Measurements from ENCODE around the gene F2RL2.
A peak's percentile ranks its signal among the peaks of the same experiment; 100 is the strongest.

The F2RL2 gene, protein sequence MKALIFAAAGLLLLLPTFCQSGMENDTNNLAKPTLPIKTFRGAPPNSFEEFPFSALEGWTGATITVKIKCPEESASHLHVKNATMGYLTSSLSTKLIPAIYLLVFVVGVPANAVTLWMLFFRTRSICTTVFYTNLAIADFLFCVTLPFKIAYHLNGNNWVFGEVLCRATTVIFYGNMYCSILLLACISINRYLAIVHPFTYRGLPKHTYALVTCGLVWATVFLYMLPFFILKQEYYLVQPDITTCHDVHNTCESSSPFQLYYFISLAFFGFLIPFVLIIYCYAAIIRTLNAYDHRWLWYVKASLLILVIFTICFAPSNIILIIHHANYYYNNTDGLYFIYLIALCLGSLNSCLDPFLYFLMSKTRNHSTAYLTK

DNA sequence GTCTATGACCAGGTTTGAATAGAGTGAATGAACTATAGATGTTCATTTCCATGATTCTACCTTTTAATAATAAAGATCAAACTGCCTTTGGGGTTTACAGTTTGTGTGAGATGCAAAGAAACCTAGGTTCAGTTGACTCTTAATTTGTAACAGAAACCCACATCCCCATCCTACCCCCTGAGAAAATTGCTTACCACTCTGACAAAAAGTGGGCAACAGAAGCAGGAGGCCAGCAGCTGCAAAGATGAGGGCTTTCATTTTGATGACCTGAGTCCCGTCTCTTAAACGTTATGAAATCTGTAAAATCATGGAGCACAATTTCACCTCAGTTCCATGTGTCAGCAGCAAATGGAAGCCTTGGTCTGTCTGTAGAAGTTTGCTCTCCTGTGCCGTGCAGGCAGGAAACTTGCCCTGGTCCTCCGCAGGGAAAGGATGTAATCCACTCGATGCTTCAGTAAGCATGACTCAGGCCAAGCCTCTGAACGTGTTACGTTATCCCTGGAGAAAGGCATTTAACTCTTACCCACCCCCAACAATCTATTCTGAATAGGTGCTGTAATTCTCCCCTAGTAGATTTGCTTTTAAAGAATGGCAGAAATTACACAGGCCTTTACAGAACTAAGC, at the start of gene F2RL2:
Gene F2RL2, minus strand, starts transcription at position 431 of the 624 bp plus-strand sequence. Its CDS starts 173 bp downstream, at position 258.
- Histone ChIP-seq H4K20me1 (no peaks in the 10 kb centered on the region), H3K27me3 (no peaks in the 10 kb centered on the region), H3K4me2 (peak within 1 kb of the TSS; percentile 4; the same call in 1 of the 2 replicates), H3K36me3 (peaks cover 41% of the 10 kb centered on the region), H3K4me3 (no peak within 1 kb of the TSS), H3K27ac (no peak within 1 kb of the TSS), H3K9ac (no peak within 1 kb of the TSS), H3K4me1 (peaks cover 27% of the 10 kb centered on the region), H3K9me3 (no peaks in the 10 kb centered on the region)
- TF ChIP-seq Cebpa-rat (IDR thresholded peaks at IDR 0.05), result no peak

DNA sequence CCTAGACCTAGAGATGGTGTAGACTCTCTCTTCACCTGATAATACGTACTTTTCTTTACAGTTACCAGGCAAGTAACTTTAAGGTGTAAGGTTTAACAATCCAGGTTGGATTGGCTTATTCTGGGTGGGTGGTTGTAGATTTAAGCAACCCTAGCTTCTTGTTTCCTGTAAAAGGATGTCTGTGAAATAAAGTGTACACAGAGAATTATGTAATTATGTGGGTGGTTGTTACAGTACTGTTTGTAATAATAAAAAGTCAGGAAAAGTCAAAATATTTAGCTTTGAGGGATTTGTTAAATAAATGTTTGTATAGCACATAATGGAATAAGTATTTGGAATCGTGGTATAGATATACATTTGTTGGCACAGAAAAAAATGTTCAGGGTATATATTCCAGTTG, 49.0 kb upstream of the F2RL2 start:
- Histone ChIP-seq H4K20me1 (no peaks in the 10 kb centered on the region), H3K27me3 (no peaks in the 10 kb centered on the region), H3K9ac (no peak overlapping the region), H3K4me2 (no peak overlapping the region), H3K9me3 (no peaks in the 10 kb centered on the region), H3K27ac (no peak overlapping the region), H3K36me3 (peaks cover 90% of the 10 kb centered on the region), H3K4me3 (no peak overlapping the region), H3K4me1 (no peaks in the 10 kb centered on the region)
- no peak for TF ChIP-seq Cebpa-rat (IDR thresholded peaks at IDR 0.05)

DNA sequence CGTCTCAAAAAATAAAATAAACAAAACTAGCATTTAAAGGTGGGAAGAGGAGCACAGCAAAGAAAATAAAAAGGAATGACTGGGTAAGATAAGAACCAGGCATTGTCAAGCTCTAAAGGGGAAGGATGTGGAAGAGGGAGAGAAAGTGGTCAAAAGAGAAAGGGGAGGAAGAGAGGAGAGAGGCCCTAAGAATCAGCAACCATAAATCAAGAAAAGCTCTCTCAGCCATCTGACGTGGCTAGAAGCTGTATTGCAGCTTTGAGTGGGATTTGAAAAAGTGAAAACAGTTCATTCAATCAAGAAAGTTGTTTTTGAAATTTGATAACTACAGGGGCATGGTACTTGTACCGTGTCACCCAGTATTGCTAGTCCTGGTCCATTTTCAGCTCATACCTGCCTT, 47.3 kb upstream of the F2RL2 start:
- H4K20me1 ChIP-seq, result no peaks in the 10 kb centered on the region
- H3K4me3 ChIP-seq, result no peak overlapping the region
- H3K9ac ChIP-seq, result no peak overlapping the region
- no peak overlapping the region for H3K4me2 ChIP-seq
- no peaks in the 10 kb centered on the region for H3K4me1 ChIP-seq
- no peaks in the 10 kb centered on the region for H3K9me3 ChIP-seq
- TF ChIP-seq Cebpa-rat (IDR thresholded peaks at IDR 0.05), result no peak
- no peak overlapping the region for H3K27ac ChIP-seq
- H3K36me3 ChIP-seq, result peaks cover 87% of the 10 kb centered on the region
- no peaks in the 10 kb centered on the region for H3K27me3 ChIP-seq

DNA sequence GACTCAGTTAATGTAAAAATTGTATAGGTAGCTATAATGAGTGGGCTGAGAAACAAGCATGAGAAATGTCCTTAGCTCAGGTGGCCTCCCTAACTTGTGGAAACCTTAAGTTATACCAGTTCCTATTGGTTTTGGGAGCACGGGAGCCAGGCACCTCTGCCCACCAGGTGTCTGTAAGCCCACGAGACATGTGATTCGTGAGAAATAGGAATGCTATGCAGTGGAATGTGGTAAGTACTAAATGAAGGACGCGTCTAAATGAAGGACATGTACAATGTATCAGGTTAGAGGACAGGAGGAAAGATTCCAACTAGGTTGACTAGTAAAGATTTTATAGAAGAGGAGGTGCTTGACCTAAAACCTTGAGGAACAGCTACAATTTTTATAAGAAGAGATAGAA, 46.0 kb upstream of the F2RL2 start:
- TF ChIP-seq Cebpa-rat (IDR thresholded peaks at IDR 0.05), result no peak
- H3K36me3 ChIP-seq, result peaks cover 87% of the 10 kb centered on the region
- H3K9ac ChIP-seq, result no peak overlapping the region
- H3K27ac ChIP-seq, result no peak overlapping the region
- H3K9me3 ChIP-seq, result no peaks in the 10 kb centered on the region
- no peaks in the 10 kb centered on the region for H3K4me1 ChIP-seq
- H3K4me3 ChIP-seq, result no peak overlapping the region
- no peaks in the 10 kb centered on the region for H3K27me3 ChIP-seq
- H3K4me2 ChIP-seq, result no peak overlapping the region
- no peaks in the 10 kb centered on the region for H4K20me1 ChIP-seq

DNA sequence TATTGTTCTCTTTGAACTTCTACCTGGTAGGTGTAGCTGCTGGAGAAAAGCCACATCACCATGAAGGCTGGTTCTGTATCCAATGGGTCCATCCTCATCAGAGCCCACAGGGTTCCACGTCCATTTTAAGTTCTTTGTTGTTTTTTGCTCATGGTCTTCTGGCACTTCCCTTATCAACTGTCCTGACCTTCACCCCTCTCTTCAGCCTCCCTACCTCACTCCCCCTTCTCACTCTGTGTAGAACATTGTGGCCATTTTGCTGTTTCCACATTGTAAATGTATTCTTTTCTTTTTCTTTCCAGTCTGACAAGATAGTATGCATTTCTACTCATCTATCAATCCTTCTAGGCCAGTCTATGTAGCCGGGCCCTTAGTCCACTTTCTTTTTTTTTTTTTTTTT, 44.3 kb upstream of the F2RL2 start:
- Histone ChIP-seq H3K4me1 (no peaks in the 10 kb centered on the region), H3K27me3 (no peaks in the 10 kb centered on the region), H3K9me3 (no peaks in the 10 kb centered on the region)

DNA sequence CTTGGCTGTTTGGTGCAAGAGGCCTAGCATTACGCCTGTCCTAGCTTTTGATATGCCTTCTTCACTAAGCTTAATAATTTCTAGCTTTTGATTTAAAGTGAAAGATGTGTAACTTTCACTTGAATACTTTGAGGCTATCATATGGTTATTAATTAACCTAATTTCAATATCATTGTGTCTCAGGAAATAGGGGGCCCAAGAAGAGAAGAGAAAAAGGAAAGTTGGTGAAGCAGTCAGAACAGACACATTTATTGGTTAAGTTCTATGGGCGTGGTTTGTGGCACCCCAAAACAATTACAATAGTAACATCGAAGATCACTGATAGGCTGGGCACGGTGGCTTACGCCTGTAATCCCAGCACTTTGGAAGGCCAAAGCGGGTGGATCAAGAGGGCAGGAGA, 40.9 kb upstream of the F2RL2 start:
- no peaks in the 10 kb centered on the region for H3K4me1 ChIP-seq
- no peak overlapping the region for H3K4me3 ChIP-seq
- no peaks in the 10 kb centered on the region for H3K9me3 ChIP-seq
- H3K4me2 ChIP-seq, result no peak overlapping the region
- no peak overlapping the region for H3K9ac ChIP-seq
- H4K20me1 ChIP-seq, result no peaks in the 10 kb centered on the region
- no peak for TF ChIP-seq Cebpa-rat (IDR thresholded peaks at IDR 0.05)
- peaks cover 75% of the 10 kb centered on the region for H3K36me3 ChIP-seq
- H3K27ac ChIP-seq, result no peak overlapping the region
- no peaks in the 10 kb centered on the region for H3K27me3 ChIP-seq

More for the DNA sequence above, 44.3 kb upstream of the F2RL2 start:
- Histone ChIP-seq H3K9ac (no peak overlapping the region), H3K4me2 (no peak overlapping the region), H3K4me3 (no peak overlapping the region), H3K27ac (no peak overlapping the region), H4K20me1 (no peaks in the 10 kb centered on the region), H3K36me3 (peaks cover 86% of the 10 kb centered on the region)
- TF ChIP-seq Cebpa-rat (IDR thresholded peaks at IDR 0.05), result no peak

DNA sequence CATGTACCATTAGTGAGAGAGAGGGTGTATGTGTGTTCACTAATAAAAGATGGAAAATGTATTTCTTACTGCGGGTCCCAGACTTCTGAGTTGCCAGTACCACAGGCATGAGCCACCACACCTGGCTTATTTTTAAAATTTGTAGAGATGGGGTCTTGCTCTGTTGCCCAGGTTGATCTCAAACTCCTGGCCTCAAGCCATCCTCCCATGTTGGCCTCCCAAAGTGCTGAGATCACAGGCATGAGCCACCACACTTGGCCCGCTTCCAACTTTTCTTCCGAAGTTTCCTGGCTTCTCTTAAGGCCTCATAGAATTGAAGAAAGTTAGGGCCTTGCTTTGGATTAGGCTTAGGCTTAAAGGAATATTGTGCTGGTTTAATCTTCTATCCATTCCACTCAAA, 40.4 kb upstream of the F2RL2 start:
- H3K9ac ChIP-seq, result no peak overlapping the region
- no peak overlapping the region for H3K4me2 ChIP-seq
- H3K27ac ChIP-seq, result no peak overlapping the region
- H3K27me3 ChIP-seq, result no peaks in the 10 kb centered on the region
- H3K4me1 ChIP-seq, result no peaks in the 10 kb centered on the region
- H4K20me1 ChIP-seq, result no peaks in the 10 kb centered on the region
- TF ChIP-seq Cebpa-rat (IDR thresholded peaks at IDR 0.05), result no peak
- H3K4me3 ChIP-seq, result no peak overlapping the region
- H3K9me3 ChIP-seq, result no peaks in the 10 kb centered on the region
- peaks cover 76% of the 10 kb centered on the region for H3K36me3 ChIP-seq

DNA sequence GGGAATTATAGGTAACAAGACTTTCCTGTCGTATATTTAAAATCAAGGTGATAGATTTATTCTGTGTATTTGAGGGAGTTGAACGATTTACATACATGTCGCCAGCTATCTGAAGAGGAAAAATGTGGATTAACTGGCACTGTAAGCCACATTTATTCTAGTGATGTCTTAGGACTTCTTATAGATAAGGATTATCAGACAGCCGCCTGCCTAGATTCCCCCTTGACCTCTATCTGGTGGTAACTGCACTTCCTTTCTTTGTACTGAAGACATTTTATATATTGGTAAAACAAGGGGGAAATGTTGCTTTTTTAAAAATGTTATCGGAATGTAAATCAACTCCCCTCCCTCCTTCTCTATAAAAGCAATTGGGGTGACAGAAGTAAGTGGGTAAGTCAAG, 39.3 kb upstream of the F2RL2 start:
- Histone ChIP-seq H3K4me2 (no peak overlapping the region), H3K4me3 (no peak overlapping the region), H3K9me3 (no peaks in the 10 kb centered on the region), H3K36me3 (peaks cover 81% of the 10 kb centered on the region), H3K4me1 (peaks cover 4% of the 10 kb centered on the region), H3K27ac (no peak overlapping the region), H3K9ac (no peak overlapping the region), H3K27me3 (no peaks in the 10 kb centered on the region), H4K20me1 (no peaks in the 10 kb centered on the region)
- TF ChIP-seq Cebpa-rat (IDR thresholded peaks at IDR 0.05), result no peak

DNA sequence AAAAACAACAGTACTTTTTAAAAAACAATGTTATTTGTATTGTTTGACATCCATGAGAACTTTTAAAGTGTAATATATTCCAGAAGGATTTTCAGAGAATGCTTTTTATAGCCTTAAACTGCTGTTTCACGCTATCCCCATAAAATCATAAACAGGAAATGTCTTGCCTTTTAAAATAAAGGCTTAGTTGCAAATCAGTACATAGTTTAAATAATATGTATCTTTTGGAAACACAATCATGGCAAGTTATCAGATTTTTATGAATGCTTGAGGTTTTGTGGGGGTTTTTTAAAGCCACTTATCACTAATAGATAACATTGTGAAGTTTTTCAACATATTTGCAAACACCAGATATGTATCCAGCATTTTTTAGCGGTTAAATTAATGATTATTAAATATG, 37.2 kb upstream of the F2RL2 start:
- no peaks in the 10 kb centered on the region for H4K20me1 ChIP-seq
- no peak overlapping the region for H3K27ac ChIP-seq

DNA sequence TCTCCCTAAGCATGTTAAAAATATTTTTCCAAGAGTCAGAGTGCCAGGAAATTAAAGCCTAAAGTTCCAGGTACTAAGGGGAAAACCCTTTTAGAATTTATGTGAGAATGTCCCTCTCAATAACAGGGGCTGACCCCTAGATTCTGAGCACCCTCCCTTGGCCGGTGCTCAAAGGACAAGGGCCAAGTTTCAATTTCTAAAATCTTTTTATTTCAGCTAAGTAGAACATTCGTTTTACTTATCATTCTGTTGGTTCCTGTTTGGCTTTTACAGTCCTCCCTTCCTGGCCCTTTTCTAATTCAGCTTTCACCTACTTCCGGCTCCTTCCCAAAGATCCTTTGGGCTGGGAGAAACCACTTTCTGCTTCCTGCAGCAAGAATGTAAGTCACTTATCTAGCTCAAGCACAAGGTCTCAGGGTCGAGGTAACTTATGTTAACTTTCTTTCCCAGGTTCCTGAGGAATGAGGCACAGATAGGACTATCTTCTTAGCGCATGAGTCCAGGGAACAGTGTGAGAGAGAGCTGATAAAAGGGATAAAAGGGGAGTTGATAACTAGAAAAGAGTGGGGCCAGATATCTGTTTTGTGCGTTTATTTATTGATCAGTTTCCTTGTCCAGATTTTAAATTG, 34.6 kb upstream of the F2RL2 start:
- Histone ChIP-seq H3K4me1 (peaks cover 22% of the 10 kb centered on the region), H3K4me2 (peak overlapping the region; percentile 55), H3K4me3 (no peak overlapping the region), H3K9me3 (no peaks in the 10 kb centered on the region), H3K9ac (no peak overlapping the region), H3K27ac (no peak overlapping the region), H3K36me3 (peaks cover 60% of the 10 kb centered on the region), H3K27me3 (no peaks in the 10 kb centered on the region), H4K20me1 (no peaks in the 10 kb centered on the region)
- TF ChIP-seq Cebpa-rat (IDR thresholded peaks at IDR 0.05), result no peak

More for the DNA sequence above, 37.2 kb upstream of the F2RL2 start:
- TF ChIP-seq Cebpa-rat (IDR thresholded peaks at IDR 0.05), result no peak
- Histone ChIP-seq H3K4me1 (peaks cover 16% of the 10 kb centered on the region), H3K9ac (no peak overlapping the region), H3K4me3 (no peak overlapping the region), H3K27me3 (no peaks in the 10 kb centered on the region), H3K9me3 (no peaks in the 10 kb centered on the region), H3K36me3 (peaks cover 69% of the 10 kb centered on the region), H3K4me2 (no peak overlapping the region)

All from BLaER1 (cell line).